HepG2 (cell line): Measurements from ENCODE around the gene TIMP3. TPM values are rescaled to one million over a fixed set of nuclear protein-coding genes. Genes with fewer than 3 reads are reported as not detected.
A peak's percentile ranks its signal among the peaks of the same experiment; 100 is the strongest.

Experiments
- ATAC-seq: fragments of 200-7000 bp; cut with Tn5 transposase; 3 replicates; pipeline ENCODE4 v1.9.1; 2020; ENCODE audit warnings: mild to moderate bottlenecking, moderate library complexity
- Bru-seq: library from RNA; stranded (reverse); fragments of 400-500 nt; gene quantifications from one replicate; lab custom pipeline; 2021; lab: Mats Ljungman, UMichigan
- BruChase-seq, 2 experiments: library from RNA; stranded (reverse); fragments of 400-500 nt; gene quantifications; one replicate each; lab custom pipeline; 2021; lab: Mats Ljungman, UMichigan
- BruUV-seq: library from RNA; stranded (reverse); fragments of 400-500 nt; replicated peaks from 2 replicates; lab custom pipeline; 2021; lab: Mats Ljungman, UMichigan
- CTCF ChIA-PET: fragments of 300-600 bp; formaldehyde crosslinking; extraction: SDS; loops from one replicate; lab custom pipeline; 2021; ENCODE audit warnings: low total read pairs, inconsistent platforms, low intra/inter-chr PET ratio; lab: Yijun Ruan, JAX
- POLR2A ChIA-PET: fragments of 350-600 bp; sonication (Branson Sonifier 250); formaldehyde crosslinking; loops from one replicate; lab custom pipeline; 2020; ENCODE audit warnings: antibody characterized with exemption, inconsistent platforms; lab: Yijun Ruan, JAX
- DNase-seq: peaks from one replicate; pipeline ENCODE4 v3.0.0-alpha.2; 2015; ENCODE audit warnings: low spot score
- FAIRE-seq: peaks from 3 replicates; lab custom pipeline; 2011; peaks lifted over from hg19 to GRCh38; lab: Jason Lieb, UNC
- H2AFZ ChIP-seq: one replicate; pipeline ENCODE4 v1.6.1; 2011; ENCODE audit warnings: low read length, inconsistent platforms
- H3K27ac ChIP-seq: fragments of 300-600 bp; 3 replicates; pipeline ENCODE4 v1.8.0; 2011; ENCODE audit warnings: mixed run types, mild to moderate bottlenecking, mixed read lengths, low read length, inconsistent platforms; ENCODE audit not compliant: insufficient read depth; ENCODE audit errors: extremely low read length
- H3K27me3 ChIP-seq, 2 experiments: fragments of 200-600 bp in 1 of 2; 2 replicates in 1 of 2; 3 replicates in 1 of 2; pipeline versions ENCODE4 v1.6.0 to v1.8.0; 2011; ENCODE audit warnings: low read length in 2 of 2, mild to moderate bottlenecking in 2 of 2, moderate library complexity in 2 of 2, inconsistent platforms in 1 of 2; ENCODE audit not compliant: insufficient read depth in 2 of 2, control insufficient read depth in 1 of 2
- H3K36me3 ChIP-seq, 2 experiments: fragments of 200-600 bp in 1 of 2; replicated peaks in 1 of 2; 2 replicates in 1 of 2; 3 replicates in 1 of 2; pipeline versions ENCODE4 v1.5.1 to v1.8.0; 2011; ENCODE audit warnings: low read length in 2 of 2, inconsistent platforms in 1 of 2; ENCODE audit not compliant: insufficient read depth in 2 of 2, control insufficient read depth in 1 of 2
- H3K4me1 ChIP-seq: 2 replicates; pipeline ENCODE4 v1.5.1; 2012; ENCODE audit warnings: low read length, inconsistent platforms; ENCODE audit not compliant: insufficient read depth
- H3K4me2 ChIP-seq: 2 replicates; pipeline ENCODE4 v1.6.0; 2011; ENCODE audit warnings: low read depth, low read length, inconsistent platforms
- H3K4me3 ChIP-seq, 3 experiments: fragments of 200-600 bp in 1 of 3; sonication (generic), shearing (Covaris generic) in 1 of 3; replicated peaks in 1 of 3; 2 replicates each; pipeline ENCODE4 v1.5.1; 2011 to 2016; ENCODE audit warnings: low read length in 3 of 3, inconsistent platforms in 2 of 3, low read depth in 2 of 3, mild to moderate bottlenecking in 2 of 3, control low read depth in 1 of 3, mixed read lengths in 1 of 3; ENCODE audit not compliant: insufficient read depth in 1 of 3
- H3K79me2 ChIP-seq: one replicate; pipeline ENCODE4 v1.6.1; 2011; ENCODE audit warnings: low read length, inconsistent platforms; ENCODE audit not compliant: insufficient read depth
- H3K9ac ChIP-seq: 2 replicates; pipeline ENCODE4 v1.6.0; 2011; ENCODE audit warnings: mild to moderate bottlenecking, low read depth, low read length, inconsistent platforms; ENCODE audit not compliant: insufficient read depth
- H3K9me3 ChIP-seq: 2 replicates; pipeline ENCODE4 v1.5.1; 2012; ENCODE audit warnings: mild to moderate bottlenecking, low read length
- H4K20me1 ChIP-seq: 2 replicates; pipeline ENCODE4 v1.6.0; 2011; ENCODE audit warnings: inconsistent platforms, mild to moderate bottlenecking, low read length, moderate library complexity; ENCODE audit not compliant: insufficient read depth
- JUND ChIP-seq: sonication (generic); formaldehyde crosslinking; IDR thresholded peaks from 2 replicates; pipeline ENCODE4 v1.8.0; 2022; ENCODE audit warnings: mild to moderate bottlenecking, missing genetic modification reagents
- KMT2B ChIP-seq: IDR thresholded peaks from 2 replicates; pipeline ENCODE4 v1.6.1; 2016; ENCODE audit warnings: missing genetic modification reagents, missing compliant biosample characterization
- SKI ChIP-seq: fragments of 450-650 bp; IDR thresholded peaks from one replicate; pipeline ENCODE4 v1.6.1; 2018; ENCODE audit warnings: mild to moderate bottlenecking; ENCODE audit not compliant: partially characterized antibody
- ZBTB38 ChIP-seq: sonication (generic); formaldehyde crosslinking; IDR thresholded peaks from 2 replicates; pipeline ENCODE4 v1.5.1; 2020; ENCODE audit warnings: mild to moderate bottlenecking, missing genetic modification reagents
- ZFP82 ChIP-seq: sonication (generic); formaldehyde crosslinking; IDR thresholded peaks from 2 replicates; pipeline ENCODE4 v1.5.1; 2020; ENCODE audit warnings: mild to moderate bottlenecking, missing genetic modification reagents, borderline replicate concordance
- ZHX2 ChIP-seq, 2 experiments: sonication (generic) in 1 of 2; formaldehyde crosslinking in 1 of 2; IDR thresholded peaks; 2 replicates each; pipeline versions ENCODE4 v1.6.1 to v1.9.0; 2014 to 2022; ENCODE audit warnings: antibody characterized with exemption in 1 of 2, borderline replicate concordance in 1 of 2, inconsistent platforms in 1 of 2, low read depth in 1 of 2, missing genetic modification reagents in 1 of 2
- ZNF12 ChIP-seq: sonication (generic); formaldehyde crosslinking; IDR thresholded peaks from 2 replicates; pipeline ENCODE4 v1.5.0; 2020; ENCODE audit warnings: missing genetic modification reagents
- ZNF44 ChIP-seq: sonication (generic); formaldehyde crosslinking; IDR thresholded peaks from 2 replicates; pipeline ENCODE4 v1.5.1; 2020; ENCODE audit warnings: mild to moderate bottlenecking, missing genetic modification reagents
- ZNF850 ChIP-seq: sonication (generic); formaldehyde crosslinking; conservative IDR thresholded peaks from 2 replicates; pipeline ENCODE4 v1.9.0; 2021; ENCODE audit warnings: mild to moderate bottlenecking, missing genetic modification reagents
- ZSCAN29 ChIP-seq: sonication (generic); formaldehyde crosslinking; conservative IDR thresholded peaks from 2 replicates; pipeline ENCODE4 v1.4.0; 2020; ENCODE audit warnings: mild to moderate bottlenecking, missing genetic modification reagents
- ZSCAN31 ChIP-seq: sonication (generic); formaldehyde crosslinking; IDR thresholded peaks from 2 replicates; pipeline ENCODE4 v1.5.0; 2020; ENCODE audit warnings: low read depth, mild to moderate bottlenecking, missing genetic modification reagents
- WGBS: methylation state at CpG from one replicate; pipeline ENCODE4 v1.1.6; 2017; ENCODE audit warnings: low lambda C conversion rate; 5-methylcytosine and 5-hydroxymethylcytosine counted together
- in situ Hi-C: cut with HindIII; loops from 2 replicates; pipeline ENCODE4 v1.10.0; 2017; ENCODE audit warnings: low pct_unique_long_range_greater_than_20kb; ENCODE audit not compliant: extremely low pct_ligation_motif_present
- intact Hi-C: fragments of 100-400 bp; cut with micrococcal nuclease; formaldehyde crosslinking; loops from one replicate; pipeline ENCODE4 v1.10.0; 2022; ENCODE audit not compliant: unreplicated experiment
- long read RNA-seq, 2 experiments: library from RNA in 1 of 2; library from polyadenylated mRNA in 1 of 2; stranded (forward) in 1 of 2; unstranded in 1 of 2; transcript quantifications; one replicate each; pipeline ENCODE4 v2.0.0, GENCODE V29; 2019 to 2022
- polyA minus RNA-seq, 3 experiments: library from RNA; depleted of rRNA, polyadenylated mRNA; stranded (reverse); fragments of >200 nt; gene quantifications; 2 replicates each; pipeline ENCODE4 v1.2.3, GENCODE V29; 2011; ENCODE audit warnings: low replicate concordance in 1 of 3
- polyA plus RNA-seq, 8 experiments: library from polyadenylated mRNA; depleted of rRNA in 3 of 8; stranded (reverse) in 7 of 8; unstranded in 1 of 8; fragments of >200 nt; fragmentation: Illumina TruSeq in 4 of 8; extraction: Trizol in 4 of 8; gene quantifications; 2 replicates each; pipeline versions ENCODE4 v1.2.1 to v1.2.3, GENCODE V29; 2011 to 2016; ENCODE audit warnings: low read depth in 4 of 8, missing spikeins in 1 of 8, mixed read lengths in 1 of 8; ENCODE audit not compliant: insufficient read depth in 1 of 8
- total RNA-seq, 5 experiments: library from RNA; depleted of rRNA; stranded (reverse); fragments of >200 nt; fragmentation: Illumina TruSeq; extraction: Trizol; gene quantifications; 2 replicates each; pipeline ENCODE4 v1.2.3, GENCODE V29; 2016; ENCODE audit warnings: low read depth in 1 of 5

TIMP3 gene
- total RNA-seq (2016; rRNA removed; fragmentation: Illumina TruSeq; extraction: Trizol) (28.7 and 57.3 TPM in 2 replicates), polyA plus RNA-seq (2011; rRNA removed) (75.2 and 86.6 TPM in 2 replicates), polyA minus RNA-seq (2011; rRNA and poly(A)+ RNA removed; ENCODE audit: low replicate concordance) (7.2 and 107 TPM in 2 replicates), Bru-seq, nascent RNA (percentile 89 among the genes with signal in this experiment), BruChase-seq, experiment 1, labeled RNA remaining after a 6-hour chase (percentile 86 among the genes with signal in this experiment), BruChase-seq, experiment 2, labeled RNA remaining after a 2-hour chase (percentile 82 among the genes with signal in this experiment)
- total RNA-seq (2016; cell fraction: cytosol; rRNA removed; fragmentation: Illumina TruSeq; extraction: Trizol; ENCODE audit: low read depth) = 5.1 and 5.6 TPM in 2 replicates
- 26.3 and 55.6 TPM in 2 replicates for total RNA-seq (2016; cell fraction: insoluble cytoplasmic fraction; rRNA removed; fragmentation: Illumina TruSeq; extraction: Trizol)
- 17.2 and 19.0 TPM in 2 replicates for total RNA-seq (2016; cell fraction: membrane; rRNA removed; fragmentation: Illumina TruSeq; extraction: Trizol)
- 55.3 and 66.5 TPM in 2 replicates for total RNA-seq (2016; cell fraction: nucleus; rRNA removed; fragmentation: Illumina TruSeq; extraction: Trizol)
- 67.3 and 72.2 TPM in 2 replicates for polyA plus RNA-seq (2011; cell fraction: cytosol; rRNA removed)
- 29.5 and 30.5 TPM in 2 replicates for polyA plus RNA-seq (2011; cell fraction: nucleus; rRNA removed)
- polyA plus RNA-seq (2012) = 89.9 and 107 TPM in 2 replicates
- polyA plus RNA-seq (2016; cell fraction: cytosol; fragmentation: Illumina TruSeq; extraction: Trizol; ENCODE audit: low read depth) = 5.5 TPM in 2 replicates
- 30.6 and 38.9 TPM in 2 replicates for polyA plus RNA-seq (2016; cell fraction: insoluble cytoplasmic fraction; fragmentation: Illumina TruSeq; extraction: Trizol; ENCODE audit: low read depth)
- 12.2 and 12.9 TPM in 2 replicates for polyA plus RNA-seq (2016; cell fraction: membrane; fragmentation: Illumina TruSeq; extraction: Trizol; ENCODE audit: low read depth)
- polyA plus RNA-seq (2016; cell fraction: nucleus; fragmentation: Illumina TruSeq; extraction: Trizol; ENCODE audit: insufficient read depth, low read depth) = 90.8 and 96.2 TPM in 2 replicates
- polyA minus RNA-seq (2011; cell fraction: cytosol; rRNA and poly(A)+ RNA removed) = 51.1 and 55.3 TPM in 2 replicates
- 20.5 and 25.0 TPM in 2 replicates for polyA minus RNA-seq (2011; cell fraction: nucleus; rRNA and poly(A)+ RNA removed)
- long read RNA-seq, experiment 1, full-length matches to known transcripts = 122 of 161 reads
- long read RNA-seq, experiment 1, partial matches to known transcripts = 12 of 161 reads
- long read RNA-seq, experiment 1, other reads (novel, unspliced or antisense) = 27 of 161 reads
- long read RNA-seq, experiment 2, full-length matches to known transcripts = 86 of 197 reads
- long read RNA-seq, experiment 2, partial matches to known transcripts = 108 of 197 reads
- long read RNA-seq, experiment 2, other reads (novel, unspliced or antisense) = 3 of 197 reads

DNA sequence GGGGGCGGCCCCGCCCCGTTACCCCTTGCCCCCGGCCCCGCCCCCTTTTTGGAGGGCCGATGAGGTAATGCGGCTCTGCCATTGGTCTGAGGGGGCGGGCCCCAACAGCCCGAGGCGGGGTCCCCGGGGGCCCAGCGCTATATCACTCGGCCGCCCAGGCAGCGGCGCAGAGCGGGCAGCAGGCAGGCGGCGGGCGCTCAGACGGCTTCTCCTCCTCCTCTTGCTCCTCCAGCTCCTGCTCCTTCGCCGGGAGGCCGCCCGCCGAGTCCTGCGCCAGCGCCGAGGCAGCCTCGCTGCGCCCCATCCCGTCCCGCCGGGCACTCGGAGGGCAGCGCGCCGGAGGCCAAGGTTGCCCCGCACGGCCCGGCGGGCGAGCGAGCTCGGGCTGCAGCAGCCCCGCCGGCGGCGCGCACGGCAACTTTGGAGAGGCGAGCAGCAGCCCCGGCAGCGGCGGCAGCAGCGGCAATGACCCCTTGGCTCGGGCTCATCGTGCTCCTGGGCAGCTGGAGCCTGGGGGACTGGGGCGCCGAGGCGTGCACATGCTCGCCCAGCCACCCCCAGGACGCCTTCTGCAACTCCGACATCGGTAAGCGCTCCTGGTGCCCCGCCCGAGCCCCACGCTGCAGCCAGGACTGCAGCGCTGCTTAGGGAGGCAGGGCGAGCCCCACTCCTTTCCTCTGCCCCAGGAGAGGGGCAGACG lies at the start of gene TIMP3:
TIMP3 (plus strand) TSS at position 169 of the 700 bp plus-strand sequence; CDS start at position 466, 297 bp downstream.
- FAIRE-seq (no peak), DNase-seq (no peak), ATAC-seq (peak; percentile 80)
- WGBS = 17% methylated on average over 3 of the region's 72 CpGs
- intact Hi-C loops (loop anchor here (1.0 to 5.0 kb wide), 2 partner anchors 246 to 272 kb away; no protein-coding TSS in a partner anchor), in situ Hi-C loops (no loop called here)
- Histone ChIP-seq H3K36me3 (no peaks in the 10 kb centered on the region; a peak in 2 of 5 replicates), H3K9me3 (no peaks in the 10 kb centered on the region), H3K4me3 (peak within 1 kb of the TSS; percentile 72 to 83 (median 78)), H3K27ac (peak within 1 kb of the TSS; percentile 41), H3K27me3 (no peaks in the 10 kb centered on the region), H3K4me2 (peak within 1 kb of the TSS; percentile 78), H3K9ac (peak within 1 kb of the TSS; percentile 71), H4K20me1 (peaks cover 20% of the 10 kb centered on the region; the same call in 1 of the 2 replicates), H2AFZ (no peak within 1 kb of the TSS), H3K79me2 (peaks cover 47% of the 10 kb centered on the region), H3K4me1 (peaks cover 58% of the 10 kb centered on the region)
- CTCF ChIA-PET = interaction anchor here (0.8 kb wide), 1 partner anchor 273 kb away, joined by 3 read pairs; no protein-coding TSS in a partner anchor
- no TSS peak for BruUV-seq
- POLR2A ChIA-PET = interaction anchor here (1.0 to 3.7 kb wide), 12 partner anchors 8 to 271 kb away, joined by 3 to 32 read pairs (median 4); no protein-coding TSS in a partner anchor
- TF ChIP-seq ZNF850 (CRISPR knock-in tag) (no peak), ZSCAN31 (peak; percentile 68; the same call in 1 of the 2 replicates), ZNF44 (CRISPR knock-in tag) (no peak), ZFP82 (CRISPR knock-in tag) (0 out of 2 replicates have a peak, but pooled peaks have one; percentile 54), ZSCAN29 (CRISPR knock-in tag) (no peak), KMT2B (CRISPR knock-in tag) (no peak), ZHX2 (IDR thresholded peaks at IDR 0.05; ENCODE audit: low read depth) (no peak), ZHX2 (CRISPR knock-in tag; IDR thresholded peaks at IDR 0.05; ENCODE audit: borderline replicate concordance) (0 out of 2 replicates have a peak, but pooled peaks have one; percentile 28), ZBTB38 (0 out of 2 replicates have a peak, but pooled peaks have one; percentile 70), ZNF12 (CRISPR knock-in tag) (no peak), JUND (CRISPR knock-in tag) (no peak), SKI (peak; percentile 20)
